Measurements from ENCODE around the gene PTPRE. TPM values are rescaled to one million over a fixed set of nuclear protein-coding genes. Genes with fewer than 3 reads are reported as not detected.

PTPRE gene
- total and polyA plus RNA-seq, 9 donors: 2.1 to 15.5 (median 6.9) TPM

GRCh38 chr10:127991543-127992255, 84.8 kb downstream of the PTPRE start:
- H3K4me1 ChIP-seq (ENCODE audit: insufficient read depth): peaks cover 5% of the 10 kb centered on the region
- H3K27me3 ChIP-seq: no peaks in the 10 kb centered on the region
- no peak overlapping the region for H3K4me3 ChIP-seq
- H3K9me3 ChIP-seq: no peaks in the 10 kb centered on the region
- DNase-seq: no peak
- H3K36me3 ChIP-seq: no peaks in the 10 kb centered on the region
- 58 to 67% (median 64%) methylated on average over 8 of the region's 8 CpGs for WGBS, 3 donors
- no peak overlapping the region for H3K27ac ChIP-seq
- TF ChIP-seq CTCF (IDR thresholded peaks at IDR 0.05) (no peak), EP300 (IDR thresholded peaks at IDR 0.05) (no peak)
- intact Hi-C loops (cut with DNase I): no loop called here

GRCh38 chr10:127992376-127992775, 85.5 kb downstream of the PTPRE start:
- Histone ChIP-seq H3K27me3 (no peaks in the 10 kb centered on the region), H3K27ac (no peak overlapping the region), H3K4me1 (ENCODE audit: insufficient read depth) (peaks cover 7% of the 10 kb centered on the region), H3K4me3 (no peak overlapping the region), H3K9me3 (no peaks in the 10 kb centered on the region), H3K36me3 (no peaks in the 10 kb centered on the region)
- intact Hi-C loops (cut with DNase I): no loop called here
- TF ChIP-seq CTCF (IDR thresholded peaks at IDR 0.05): no peak
- no peak for TF ChIP-seq POLR2A (IDR thresholded peaks at IDR 0.05)
- TF ChIP-seq EP300 (IDR thresholded peaks at IDR 0.05): no peak
- DNase-seq: no peak
- WGBS, 3 donors: 82 to 95% (median 83%) methylated on average over 8 of the region's 8 CpGs

GRCh38 chr10:127993056-127993690, 86.3 kb downstream of the PTPRE start:
- Histone ChIP-seq H3K27me3 (no peaks in the 10 kb centered on the region), H3K9me3 (no peaks in the 10 kb centered on the region), H3K27ac (no peak overlapping the region), H3K4me3 (no peak overlapping the region), H3K36me3 (no peaks in the 10 kb centered on the region), H3K4me1 (ENCODE audit: insufficient read depth) (peaks cover 7% of the 10 kb centered on the region)
- 84 to 87% (median 86%) methylated on average over 12 of the region's 12 CpGs for WGBS, 3 donors
- intact Hi-C loops (cut with DNase I): no loop called here
- DNase-seq: no peak
- TF ChIP-seq EP300 (IDR thresholded peaks at IDR 0.05): no peak
- no peak for TF ChIP-seq POLR2A (IDR thresholded peaks at IDR 0.05)
- no peak for TF ChIP-seq CTCF (IDR thresholded peaks at IDR 0.05)

GRCh38 chr10:127995939-127996338, 89.0 kb downstream of the PTPRE start:
- no peak for DNase-seq
- 90 to 94% (median 92%) methylated on average over 6 of the region's 6 CpGs for WGBS, 3 donors
- H3K27ac ChIP-seq: no peak overlapping the region
- no peak overlapping the region for H3K4me3 ChIP-seq
- no peaks in the 10 kb centered on the region for H3K27me3 ChIP-seq
- no peaks in the 10 kb centered on the region for H3K9me3 ChIP-seq
- peaks cover 7% of the 10 kb centered on the region for H3K4me1 ChIP-seq (ENCODE audit: insufficient read depth)
- intact Hi-C loops (cut with DNase I): no loop called here
- TF ChIP-seq CTCF (IDR thresholded peaks at IDR 0.05) (no peak), POLR2A (IDR thresholded peaks at IDR 0.05) (no peak), EP300 (IDR thresholded peaks at IDR 0.05) (no peak)
- H3K36me3 ChIP-seq: no peaks in the 10 kb centered on the region
